Cardiac septum (tissue), 1 donor: ENCODE data around the gene DMXL1. TPM values are rescaled to one million over a fixed set of nuclear protein-coding genes. Genes with fewer than 3 reads are reported as not detected.
"Not testable (repeated sequence)": the region's sequence is repeated elsewhere in the genome, so short reads cannot be mapped to it uniquely, and the experiment has no call there.

Experiments used
- DNase-seq: peaks from one replicate; pipeline ENCODE4 v3.0.0-alpha.2; 2020; ENCODE audit warnings: low spot score
- intact Hi-C: fragments of 100-400 bp; cut with DNase I; formaldehyde crosslinking; loops from one replicate; pipeline ENCODE4 v1.14.0; 2022
- total RNA-seq: library from RNA; stranded (reverse); fragmentation: NEBNext Ultra II Directional; extraction: Animal tissue kit (Norgen Biotek cat#: 25700); gene quantifications from one replicate; pipeline ENCODE4 v1.2.1, GENCODE V29; 2021
- donor health status: DM: no; HTN: no; CAD: no.

The DMXL1 gene
- total RNA-seq, 1 donor from 2014 or later = 28.2 TPM

DNA sequence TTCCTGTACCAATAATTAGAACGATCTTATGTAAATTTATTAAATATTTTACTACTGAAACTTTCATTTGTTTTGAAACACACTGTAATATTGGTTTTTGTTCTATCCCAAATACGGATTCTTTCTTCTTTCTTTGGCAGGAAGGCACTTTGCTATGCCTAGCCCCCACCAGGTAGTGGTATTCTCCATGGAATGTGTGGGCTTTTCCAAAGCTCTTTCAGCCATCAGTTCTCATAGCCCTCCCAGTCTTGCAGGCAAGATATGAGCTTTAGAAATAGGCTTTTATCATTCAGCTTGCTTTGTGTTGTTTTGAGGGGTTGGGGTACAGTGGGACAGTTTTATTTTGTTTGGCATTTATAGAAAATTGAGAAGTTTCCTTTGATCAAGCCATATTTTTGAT, 107.5 kb downstream of the DMXL1 start:
- DNase-seq = no peak
- intact Hi-C loops = no loop called here

DNA sequence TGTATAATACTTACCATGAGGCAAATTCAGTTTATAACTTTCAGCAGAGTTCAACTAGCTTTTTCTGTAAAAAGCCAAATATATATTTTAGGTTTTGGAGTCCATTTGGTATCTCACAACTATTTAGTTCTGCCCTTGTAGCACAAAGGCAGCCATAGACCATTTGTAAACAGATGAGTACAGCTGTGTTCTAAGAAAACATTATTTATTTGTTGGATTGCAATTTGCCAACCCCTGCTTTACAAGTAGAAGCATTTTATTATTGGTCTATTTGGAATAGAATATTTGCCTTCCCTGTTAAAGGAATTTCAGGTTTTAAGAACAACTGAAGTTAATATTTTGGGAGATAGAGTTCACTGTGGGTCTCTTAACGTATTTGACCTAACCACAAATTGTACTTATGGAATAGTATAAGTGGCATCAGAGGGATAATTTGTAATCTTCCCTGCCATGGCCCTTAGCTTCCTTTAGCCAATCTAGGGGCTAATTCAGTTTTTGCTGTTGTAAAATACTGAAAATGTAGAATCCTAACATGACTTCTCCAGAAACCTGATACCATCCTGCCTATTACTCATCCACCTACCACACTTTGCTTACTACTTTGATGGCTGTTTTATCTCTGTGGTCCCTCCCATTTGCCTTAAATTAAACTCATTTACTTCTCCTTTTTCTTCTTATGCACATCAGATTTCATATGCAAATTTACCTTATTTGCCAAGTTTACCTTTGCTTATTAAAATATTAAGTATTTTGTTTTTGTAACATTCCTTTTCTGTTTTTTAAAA, 109.2 kb downstream of the DMXL1 start:
- no peak for DNase-seq
- intact Hi-C loops = no loop called here

DNA sequence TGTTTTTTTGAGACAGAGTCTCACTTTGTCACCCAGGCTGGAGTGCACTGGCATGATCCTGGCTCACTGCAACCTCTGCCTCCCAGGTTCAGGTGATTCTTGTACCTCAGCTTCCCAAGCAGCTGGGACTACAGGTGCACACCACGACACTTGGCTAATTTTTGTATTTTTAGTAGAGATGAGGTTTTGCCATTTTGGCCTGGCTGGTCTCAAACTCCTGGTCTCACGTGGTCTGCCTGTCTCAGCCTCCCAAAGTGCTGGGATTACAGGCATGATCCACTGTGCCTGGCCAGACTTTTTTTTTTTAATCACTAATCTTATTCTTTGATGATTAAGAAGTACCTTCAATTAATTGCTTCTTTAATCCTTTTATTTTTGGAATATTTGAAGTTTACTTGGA, 114.6 kb downstream of the DMXL1 start:
- intact Hi-C loops, DNase-seq: not testable (repeated sequence)

DNA sequence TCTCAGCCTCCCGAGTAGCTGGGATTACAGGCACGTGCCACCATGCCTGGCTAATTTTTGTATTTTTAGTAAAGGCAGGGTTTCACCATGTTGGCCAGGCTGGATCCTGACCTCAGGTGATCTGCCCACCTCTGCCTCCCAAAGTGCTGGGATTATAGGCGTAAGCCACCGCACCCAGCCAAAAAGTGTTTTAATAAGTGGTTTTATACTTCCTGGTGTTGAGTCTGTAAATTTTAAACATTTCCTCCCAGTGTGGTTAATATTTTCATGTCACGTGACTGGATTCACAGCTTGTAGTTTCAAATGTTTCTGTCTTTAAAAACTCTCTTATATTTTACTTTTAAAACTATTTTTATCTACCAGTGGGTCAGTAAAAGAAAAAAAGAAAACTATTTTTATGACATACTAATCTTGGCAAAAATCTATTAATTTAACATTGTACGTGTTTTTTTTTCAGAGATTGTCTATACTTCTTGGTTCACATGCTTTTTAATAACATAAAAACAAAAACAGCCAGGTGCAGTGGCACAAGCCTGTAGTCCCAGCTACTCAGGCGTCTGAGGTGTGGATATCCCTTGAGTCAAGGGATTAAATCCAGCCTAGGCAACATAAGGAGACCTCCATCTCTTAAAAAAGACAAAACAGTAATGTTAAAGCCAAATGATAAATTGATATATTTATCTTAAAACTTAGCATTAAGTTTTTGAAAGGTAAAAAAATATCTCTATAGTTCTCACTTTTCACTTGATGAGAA, 117.1 kb downstream of the DMXL1 start:
- intact Hi-C loops = no loop called here

DNA sequence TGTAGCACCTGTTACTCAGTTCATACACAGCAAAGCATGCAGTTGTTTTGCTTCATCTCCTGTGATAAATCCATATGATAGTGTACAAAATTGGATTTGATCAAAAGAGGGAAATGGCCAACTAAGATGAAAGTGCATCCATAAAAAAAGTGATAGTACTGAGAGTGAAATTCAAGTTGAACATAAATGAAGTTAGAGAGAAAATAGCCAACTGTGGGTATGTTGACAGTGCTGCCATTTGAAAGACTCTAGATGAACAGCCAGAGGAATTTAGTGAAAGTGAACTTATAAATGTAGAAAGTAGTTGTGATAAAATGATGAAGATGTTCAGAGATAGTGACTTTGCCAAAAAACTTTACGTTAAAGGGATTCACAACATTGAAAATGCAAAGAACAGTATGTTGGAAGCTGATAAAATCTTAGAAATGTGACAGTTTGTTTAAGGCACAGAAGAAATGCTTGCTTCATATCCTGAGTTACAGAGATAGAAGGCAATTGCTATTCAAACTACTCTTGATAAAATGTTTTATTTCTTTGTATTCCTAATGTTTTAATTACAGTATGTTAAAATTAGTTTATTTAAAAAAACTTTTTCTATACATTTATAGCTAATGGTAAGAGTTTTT, 119.7 kb downstream of the DMXL1 start:
- intact Hi-C loops = no loop called here
- DNase-seq = no peak

More for the DNA sequence above, 117.1 kb downstream of the DMXL1 start:
- DNase-seq = no peak

DNA sequence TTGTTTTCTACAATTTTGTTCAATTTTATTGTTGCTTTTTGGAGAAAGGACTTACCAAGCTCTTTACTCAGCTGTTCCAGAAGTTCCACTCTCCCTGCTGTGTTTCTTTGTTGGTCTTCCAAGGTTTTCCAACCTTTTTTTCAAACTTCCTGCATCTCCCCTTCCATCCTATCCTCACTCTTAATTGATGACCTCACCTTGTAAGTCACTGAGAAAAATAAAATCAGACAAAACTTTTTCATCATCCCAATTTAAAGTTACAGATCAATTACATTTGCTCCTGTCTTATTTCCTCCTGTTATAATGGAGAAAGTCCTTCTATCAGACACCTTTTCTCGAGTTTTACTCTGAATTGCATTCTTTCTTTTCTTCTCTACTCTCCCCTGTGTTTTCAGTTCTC, 121.1 kb downstream of the DMXL1 start:
- no peak for DNase-seq
- intact Hi-C loops = no loop called here

DNA sequence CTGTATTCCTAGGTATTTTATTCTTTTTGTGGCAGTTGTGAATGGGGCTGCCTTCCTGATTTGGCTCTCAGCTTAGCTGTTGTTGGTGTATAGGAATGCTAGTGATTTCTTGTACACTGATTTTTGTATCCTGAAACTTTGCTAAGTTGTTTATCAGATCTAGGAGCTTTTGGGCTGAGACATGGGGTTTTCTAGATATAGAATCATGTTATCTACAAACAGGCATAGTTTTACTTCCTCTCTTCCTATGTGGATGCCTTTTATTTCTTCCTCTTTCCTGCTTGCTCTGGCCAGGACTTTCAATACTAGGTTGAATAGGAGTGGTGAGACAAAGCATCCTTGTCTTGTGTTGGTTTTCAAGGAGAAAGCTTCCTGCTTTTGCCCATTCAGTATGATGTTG, 129.9 kb downstream of the DMXL1 start:
- intact Hi-C loops = no loop called here
- no peak for DNase-seq

DNA sequence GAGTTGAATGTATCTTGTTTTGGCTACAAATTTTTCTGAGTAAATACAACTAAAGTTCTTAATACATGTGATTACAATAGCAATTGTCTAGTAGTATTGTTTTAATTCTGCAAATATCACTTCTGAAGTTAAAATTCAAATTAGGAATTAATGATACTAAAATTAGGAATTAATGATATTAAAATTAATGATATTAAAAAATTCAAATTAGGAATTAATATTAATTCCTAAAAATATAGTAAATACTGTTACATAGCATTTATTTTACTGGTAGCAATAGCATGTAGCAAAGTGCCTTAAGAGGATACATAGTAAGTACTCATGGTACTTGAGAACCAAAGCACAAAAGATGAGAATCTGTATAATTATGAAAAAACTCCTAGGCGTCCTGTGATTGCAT, 136.2 kb downstream of the DMXL1 start:
- intact Hi-C loops = no loop called here

DNA sequence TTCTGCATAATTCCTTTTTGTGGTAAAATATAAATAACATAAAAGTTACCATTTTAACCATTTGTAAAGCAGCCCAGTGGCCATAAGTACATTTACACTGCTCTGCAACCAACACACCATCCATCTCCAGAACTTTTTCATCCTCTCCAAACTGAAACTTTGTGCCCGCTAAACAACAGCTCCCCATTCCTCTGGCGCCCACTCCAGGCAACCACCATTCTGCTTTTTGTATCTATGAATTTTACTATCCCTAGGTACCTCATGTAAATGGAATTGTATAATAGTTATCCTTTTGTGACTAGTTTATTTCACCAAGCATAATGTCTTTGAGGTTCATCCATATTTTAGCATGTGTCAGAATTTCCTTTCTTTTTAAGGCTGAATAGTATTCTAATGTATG, 141.1 kb downstream of the DMXL1 start:
- no peak for DNase-seq
- intact Hi-C loops = no loop called here

More for the DNA sequence above, 136.2 kb downstream of the DMXL1 start:
- DNase-seq = no peak

DNA sequence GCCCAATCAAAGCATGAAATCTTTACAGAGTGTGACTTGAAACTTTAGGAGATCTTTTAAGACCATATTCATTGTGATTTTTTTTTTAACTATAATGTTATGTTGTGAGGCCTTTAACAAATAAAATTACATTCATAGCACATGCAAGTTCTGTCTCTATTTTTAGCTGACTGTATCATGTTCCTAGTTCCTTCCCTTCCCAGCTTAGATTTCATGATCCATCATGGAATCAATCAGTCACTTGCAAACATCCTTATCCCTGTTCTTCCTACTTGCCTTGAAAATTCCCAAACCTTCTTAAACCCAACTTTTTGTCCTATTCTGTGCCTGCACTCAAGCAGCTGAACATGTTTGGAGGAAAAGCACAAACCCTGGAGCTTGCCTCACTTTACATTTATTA, 141.8 kb downstream of the DMXL1 start:
- no peak for DNase-seq
- intact Hi-C loops = no loop called here

DNA sequence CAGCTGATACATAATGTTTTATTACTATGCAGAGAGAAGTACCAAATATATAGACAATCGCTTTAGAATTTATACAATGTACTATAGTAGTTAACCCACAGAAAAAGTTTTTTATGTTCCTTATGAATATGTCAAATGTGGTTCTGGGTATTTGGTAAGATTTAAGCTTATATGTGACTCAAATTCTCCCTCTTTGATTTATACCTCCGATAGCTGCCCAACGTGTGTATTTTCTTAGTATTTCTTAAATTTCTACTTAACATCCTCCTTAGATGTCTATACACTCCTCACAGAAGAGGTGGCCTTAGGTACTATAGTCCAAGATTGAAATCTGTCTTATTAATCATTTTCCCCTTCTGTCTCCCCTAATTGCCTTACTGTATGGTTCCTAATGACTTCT, 146.3 kb downstream of the DMXL1 start:
- intact Hi-C loops = no loop called here
- no peak for DNase-seq

DNA sequence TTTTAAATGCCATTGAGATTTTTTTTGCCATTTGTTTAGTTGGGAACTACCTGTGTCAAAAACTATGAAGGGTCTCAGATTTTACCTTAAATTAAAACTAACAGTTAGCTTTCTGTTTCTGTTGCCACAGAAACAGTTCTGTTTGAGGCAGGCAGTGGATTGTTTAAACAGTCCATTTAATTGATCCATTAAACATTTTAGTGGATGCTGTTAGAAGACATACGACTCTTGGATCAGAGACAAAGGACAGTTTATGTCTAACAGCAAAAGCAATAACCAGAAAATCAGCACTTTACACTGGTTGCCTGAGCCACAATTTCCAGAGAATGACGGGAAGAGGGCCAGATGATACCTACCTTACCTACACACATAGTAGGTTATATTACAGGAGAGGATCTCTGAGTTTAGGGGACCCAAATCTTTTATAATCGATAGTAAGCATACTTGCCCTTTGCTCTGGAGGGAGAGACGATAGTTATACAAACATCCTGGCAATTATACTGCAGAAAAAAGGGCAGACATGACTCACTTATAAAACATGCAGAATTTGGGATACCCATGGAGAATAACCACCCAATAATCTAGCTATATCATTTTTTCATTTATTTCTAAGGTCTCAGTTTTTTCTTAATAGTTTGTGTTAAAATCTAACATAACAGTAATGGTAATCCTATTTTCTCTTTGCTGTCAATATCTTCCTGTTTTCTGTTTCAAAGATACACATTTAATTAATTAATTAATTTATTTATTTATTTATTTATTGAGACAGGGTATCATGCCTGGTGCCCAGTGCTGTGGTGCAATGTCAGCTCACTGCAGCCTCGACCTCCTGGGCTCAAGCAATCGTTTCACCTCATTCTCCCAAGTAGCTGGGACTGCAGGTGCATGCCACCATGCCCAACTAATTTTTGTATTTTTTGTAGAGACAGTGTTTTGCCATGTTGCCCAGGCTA, 148.2 kb downstream of the DMXL1 start:
- DNase-seq = no peak
- intact Hi-C loops = no loop called here

DNA sequence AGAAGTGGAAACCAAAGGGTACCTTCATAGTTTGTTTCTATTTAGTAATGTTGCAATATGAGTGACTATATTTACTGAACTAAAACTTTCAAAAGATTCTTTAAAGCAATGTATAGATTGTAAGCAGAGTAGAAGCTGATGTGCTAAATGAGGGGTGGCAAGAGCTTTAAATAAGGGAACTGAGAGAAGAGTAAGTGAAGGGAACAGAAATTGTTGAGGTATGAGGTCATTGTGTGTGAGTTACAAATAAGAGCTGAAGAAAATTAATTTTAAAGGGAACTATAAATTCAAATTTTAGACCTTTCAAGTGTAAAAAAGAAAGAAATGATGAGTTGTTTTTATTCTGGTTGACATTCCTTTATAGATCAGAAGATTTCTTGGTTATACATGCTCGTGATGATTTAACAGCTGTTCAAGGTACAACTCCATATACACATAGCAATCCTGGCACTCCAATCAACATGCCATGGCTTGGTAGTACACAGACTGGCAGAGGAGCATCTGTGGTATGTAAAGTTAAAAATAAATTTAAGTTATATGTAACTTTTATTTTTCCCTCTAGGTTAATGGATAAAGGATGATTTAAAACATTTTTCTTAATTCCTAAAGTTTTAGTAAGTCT, 149.8 kb downstream of the DMXL1 start:
- intact Hi-C loops = no loop called here

DNA sequence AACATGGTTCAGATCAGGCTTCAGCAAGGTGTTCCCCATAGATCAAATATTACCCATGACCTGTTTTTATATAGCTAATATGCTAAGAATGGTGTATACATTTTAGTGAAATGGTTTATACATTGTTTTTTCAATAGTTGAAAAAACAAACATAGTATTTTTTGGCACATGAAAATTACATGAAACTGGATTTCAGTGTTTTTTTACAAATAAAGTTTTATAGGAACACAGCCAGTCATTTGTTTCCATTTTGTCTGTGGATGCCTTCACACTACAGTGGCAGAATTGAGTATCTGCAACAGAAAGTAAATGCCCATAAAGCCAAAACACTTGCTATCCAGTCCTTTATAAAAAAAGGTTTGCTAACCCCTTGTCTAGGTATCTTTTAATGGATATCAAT, 150.4 kb downstream of the DMXL1 start:
- no peak for DNase-seq
- intact Hi-C loops = no loop called here

More for the DNA sequence above, 149.8 kb downstream of the DMXL1 start:
- DNase-seq = no peak

DNA sequence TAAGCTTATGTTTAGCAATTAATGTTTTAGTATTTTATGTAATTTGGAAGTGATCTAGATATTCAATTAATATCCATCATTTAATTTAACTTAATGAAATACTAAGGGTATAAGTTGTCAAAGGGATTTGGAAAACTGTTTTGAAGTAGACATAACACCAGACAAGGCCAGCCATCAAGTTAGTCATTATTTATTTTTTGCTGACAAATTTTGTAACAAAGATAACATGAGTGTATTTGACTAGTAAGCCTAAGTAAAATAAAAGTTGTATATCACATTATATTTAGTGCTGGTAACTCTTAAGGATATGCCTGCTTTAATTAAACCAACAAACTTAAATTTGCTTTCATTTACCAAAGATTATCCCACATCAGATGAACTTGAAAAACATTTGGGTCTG, 159.1 kb downstream of the DMXL1 start:
- intact Hi-C loops = no loop called here
- DNase-seq = no peak

DNA sequence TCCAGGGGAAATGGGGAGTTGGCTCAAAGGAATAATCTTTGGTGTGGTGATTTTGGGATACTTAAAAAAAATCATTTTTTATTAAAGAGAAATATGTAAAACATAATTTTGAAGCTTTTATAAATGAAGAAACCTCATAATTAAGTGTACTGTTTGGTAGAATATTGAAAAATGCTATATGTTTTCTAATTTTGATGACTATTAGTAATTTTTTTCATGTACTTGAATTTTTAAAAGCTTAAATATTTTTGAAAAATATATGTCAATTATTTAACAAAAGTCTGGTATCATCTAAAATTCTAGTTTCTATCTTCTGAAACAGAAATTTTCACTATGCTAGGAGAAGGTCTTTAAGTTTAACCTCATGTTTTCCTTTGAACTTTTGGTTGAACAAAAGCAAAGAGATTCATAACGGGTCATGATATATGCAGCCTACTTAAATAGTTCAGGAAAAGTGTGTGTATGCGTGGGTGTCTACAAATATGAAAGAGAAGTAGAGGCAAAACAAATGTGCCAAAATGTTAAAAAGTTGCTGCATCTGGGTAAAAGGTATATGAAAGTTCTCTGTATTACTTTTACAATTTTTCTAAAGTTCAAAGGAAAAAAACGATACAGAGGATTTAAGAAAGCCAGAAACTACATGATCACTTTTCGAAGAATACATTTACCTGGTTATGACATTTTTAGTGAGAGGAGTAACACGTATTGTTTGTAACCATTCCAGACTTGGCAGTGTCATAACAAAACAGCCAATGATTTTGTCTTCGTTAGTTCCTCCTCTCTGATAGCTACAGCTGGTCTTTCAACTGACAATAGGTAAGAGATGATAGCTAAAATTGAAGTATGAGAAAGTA, 167.6 kb downstream of the DMXL1 start:
- DNase-seq = no peak
- intact Hi-C loops = no loop called here

DNA sequence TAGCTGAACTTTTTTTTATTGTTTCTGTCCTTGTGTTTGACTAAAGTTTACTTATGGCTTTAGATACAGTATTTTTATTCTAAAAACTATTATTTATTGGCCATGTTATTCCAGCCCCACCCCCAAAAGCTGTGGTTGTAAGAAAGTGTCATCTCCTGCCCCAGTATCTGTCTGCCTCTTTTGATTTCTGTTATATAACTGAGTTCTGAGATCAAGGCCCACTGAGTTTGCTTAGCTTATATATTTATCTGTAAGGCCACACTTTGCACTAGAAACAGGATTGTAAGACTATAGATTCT, 168.2 kb downstream of the DMXL1 start:
- intact Hi-C loops = no loop called here
- DNase-seq = no peak

DNA sequence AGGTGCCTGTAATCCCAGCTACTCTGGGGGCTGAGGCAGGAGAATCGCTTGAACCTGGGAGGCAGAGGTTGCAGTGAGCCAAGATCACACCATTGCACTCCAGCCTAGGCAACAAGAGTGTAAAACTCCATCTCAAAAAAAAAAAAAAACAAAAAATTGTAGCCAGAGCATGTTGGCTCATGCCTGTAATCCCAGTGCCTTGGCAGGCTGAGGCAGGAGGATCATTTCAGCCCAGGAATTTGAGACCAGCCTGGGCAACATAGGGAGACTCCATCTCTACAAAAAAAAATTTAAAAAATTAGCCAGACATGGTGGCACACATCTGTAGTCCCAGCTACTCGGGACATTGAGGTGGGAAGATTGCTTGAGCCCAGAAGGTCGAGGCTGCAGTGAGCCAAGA, 168.9 kb downstream of the DMXL1 start:
- intact Hi-C loops, DNase-seq: not testable (repeated sequence)
